Fibroblast of mammary gland (primary cell): Measurements from ENCODE around the gene FTO.

Experiments used
- DNase-seq: peaks from one replicate; pipeline ENCODE4 v3.0.0-alpha.2; 2010; ENCODE audit warnings: low read depth
- H3K4me3 ChIP-seq: 2 replicates; pipeline ENCODE4 v1.5.1; 2011; ENCODE audit warnings: low read depth, mild to moderate bottlenecking, low read length, moderate library complexity; ENCODE audit not compliant: control insufficient read depth
- CTCF ChIP-seq: conservative IDR thresholded peaks from 2 replicates; pipeline ENCODE4 v1.5.1; 2011; ENCODE audit warnings: low read depth, low read length, inconsistent platforms; ENCODE audit not compliant: control insufficient read depth, insufficient read depth

Gene FTO

GRCh38 chr16:54006693-54007092 is 302.7 kb downstream of the FTO start:
- H3K4me3 ChIP-seq = no peak overlapping the region
- TF ChIP-seq CTCF = no peak
- DNase-seq = no peak

GRCh38 chr16:54007504-54007903 is 303.5 kb downstream of the FTO start:
- H3K4me3 ChIP-seq = no peak overlapping the region
- no peak for DNase-seq
- no peak for TF ChIP-seq CTCF

- H3K4me3 ChIP-seq = no peak overlapping the region
- DNase-seq = no peak
- no peak for TF ChIP-seq CTCF
These were observed 305.7 kb downstream of the FTO start for GRCh38 chr16:54009464-54010176.

- no peak for TF ChIP-seq CTCF
- DNase-seq = no peak
- H3K4me3 ChIP-seq = no peak overlapping the region
These were observed 311.2 kb downstream of the FTO start for GRCh38 chr16:54015147-54015546.

- no peak for TF ChIP-seq CTCF
- no peak overlapping the region for H3K4me3 ChIP-seq
- no peak for DNase-seq
These were observed 318.4 kb downstream of the FTO start for GRCh38 chr16:54022362-54022761.

GRCh38 chr16:54026456-54026855 is 322.5 kb downstream of the FTO start:
- peak; percentile 6 for DNase-seq
- no peak for TF ChIP-seq CTCF
- H3K4me3 ChIP-seq = no peak overlapping the region

- no peak for TF ChIP-seq CTCF
- H3K4me3 ChIP-seq = no peak overlapping the region
- DNase-seq = peak; percentile 47
These were observed 323.1 kb downstream of the FTO start for GRCh38 chr16:54027062-54027461.
